NCI-H146 treated with DMSO at 0.1 percent for 48 hours (cell line): Measurements from ENCODE around the gene SLC7A7.
"Not testable (repeated sequence)": the region's sequence is repeated elsewhere in the genome, so short reads cannot be mapped to it uniquely, and the experiment has no call there.

ENCODE experiments used
- DNase-seq: peaks from one replicate; lab custom pipeline; 2025; ENCODE audit not compliant: unreplicated experiment; lab: John Stamatoyannopoulos, UW

The SLC7A7 gene

DNA sequence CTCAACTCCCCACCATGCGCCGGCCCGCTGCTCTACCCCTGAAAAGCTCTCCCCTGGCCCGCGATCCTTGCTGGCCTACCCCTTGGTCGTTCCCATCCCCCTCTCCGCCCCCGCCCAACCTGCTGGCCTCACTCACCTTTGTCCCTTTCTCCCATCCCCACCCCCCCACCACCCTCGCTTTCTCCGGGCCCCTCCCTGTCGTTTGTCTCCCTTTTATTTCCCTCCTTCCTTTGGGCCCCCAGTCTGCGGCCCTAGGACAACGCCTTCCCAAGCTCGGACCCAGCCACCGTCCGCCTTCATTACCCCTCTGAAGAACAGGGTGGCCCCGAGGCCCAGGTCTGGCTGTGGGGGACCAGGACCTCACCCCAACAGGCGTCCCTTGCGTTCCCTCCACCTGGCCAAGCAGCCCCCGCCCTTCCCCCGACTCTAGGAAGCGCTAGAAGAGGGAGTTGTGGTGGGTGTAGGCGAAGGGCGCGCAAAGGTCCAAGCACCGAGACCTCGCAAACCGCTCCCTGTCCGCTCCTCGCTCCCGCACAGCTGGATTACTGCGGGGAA is 6.9 kb upstream of the SLC7A7 start:
- DNase-seq, result no peak

DNA sequence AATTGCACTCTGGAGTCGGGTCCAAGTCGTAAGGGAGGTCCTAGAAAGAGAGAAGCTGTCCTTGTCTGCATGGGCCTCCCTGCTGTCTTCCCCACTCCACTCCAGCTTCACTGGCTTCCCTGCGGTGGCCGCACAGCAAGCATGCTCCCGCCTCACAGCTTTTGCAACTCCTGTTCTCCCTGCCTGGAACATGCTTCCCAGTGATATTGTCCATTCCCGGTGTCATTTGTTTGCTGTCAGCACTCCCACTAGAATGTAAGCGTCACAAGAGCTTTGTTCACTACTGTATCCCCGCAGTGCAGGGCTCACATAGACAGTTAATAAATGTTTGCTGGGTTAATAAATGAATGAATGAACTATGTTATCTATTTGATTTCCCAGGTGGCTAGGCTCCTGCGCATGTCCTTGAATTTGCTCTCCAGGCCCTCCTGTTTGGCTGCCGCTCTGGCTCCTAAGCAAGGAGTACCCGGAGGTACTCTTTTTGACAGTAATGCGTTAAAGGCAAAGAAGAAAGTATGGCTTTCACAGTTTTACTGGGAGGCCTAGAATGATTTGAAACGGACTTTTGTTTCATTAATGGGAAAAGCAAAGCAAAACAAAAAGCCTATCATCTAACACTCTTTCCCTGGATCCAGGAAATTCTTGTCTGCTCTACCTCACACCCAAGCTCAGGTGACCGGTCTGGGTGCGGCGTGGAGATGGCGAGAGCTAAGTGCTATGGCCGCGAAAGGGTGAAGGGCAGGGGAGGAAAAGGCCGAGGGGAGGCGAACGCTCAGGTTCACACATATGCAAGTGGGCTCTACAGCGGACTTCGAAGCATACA is 6.2 kb upstream of the SLC7A7 start:
- peak; percentile 46 for DNase-seq

DNA sequence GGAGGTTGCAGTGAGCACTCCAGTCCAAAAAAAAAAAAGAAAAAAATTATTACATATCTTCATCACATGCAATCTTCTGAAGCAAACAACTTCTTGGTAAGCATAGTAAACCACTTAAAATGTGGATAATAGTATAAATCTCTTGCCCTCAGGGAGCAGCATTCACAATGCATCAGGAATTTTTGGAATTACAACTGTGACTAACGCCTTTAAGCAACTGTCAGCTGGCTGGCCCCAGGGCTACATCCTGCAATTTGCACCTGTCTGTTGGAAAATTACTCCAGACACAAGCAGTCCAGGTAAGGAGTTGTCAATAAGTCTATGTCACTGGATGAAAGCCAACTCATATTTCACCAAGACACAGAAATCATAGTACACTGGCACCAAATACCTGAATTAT is 5.5 kb upstream of the SLC7A7 start:
- DNase-seq, result peak; percentile 24

DNA sequence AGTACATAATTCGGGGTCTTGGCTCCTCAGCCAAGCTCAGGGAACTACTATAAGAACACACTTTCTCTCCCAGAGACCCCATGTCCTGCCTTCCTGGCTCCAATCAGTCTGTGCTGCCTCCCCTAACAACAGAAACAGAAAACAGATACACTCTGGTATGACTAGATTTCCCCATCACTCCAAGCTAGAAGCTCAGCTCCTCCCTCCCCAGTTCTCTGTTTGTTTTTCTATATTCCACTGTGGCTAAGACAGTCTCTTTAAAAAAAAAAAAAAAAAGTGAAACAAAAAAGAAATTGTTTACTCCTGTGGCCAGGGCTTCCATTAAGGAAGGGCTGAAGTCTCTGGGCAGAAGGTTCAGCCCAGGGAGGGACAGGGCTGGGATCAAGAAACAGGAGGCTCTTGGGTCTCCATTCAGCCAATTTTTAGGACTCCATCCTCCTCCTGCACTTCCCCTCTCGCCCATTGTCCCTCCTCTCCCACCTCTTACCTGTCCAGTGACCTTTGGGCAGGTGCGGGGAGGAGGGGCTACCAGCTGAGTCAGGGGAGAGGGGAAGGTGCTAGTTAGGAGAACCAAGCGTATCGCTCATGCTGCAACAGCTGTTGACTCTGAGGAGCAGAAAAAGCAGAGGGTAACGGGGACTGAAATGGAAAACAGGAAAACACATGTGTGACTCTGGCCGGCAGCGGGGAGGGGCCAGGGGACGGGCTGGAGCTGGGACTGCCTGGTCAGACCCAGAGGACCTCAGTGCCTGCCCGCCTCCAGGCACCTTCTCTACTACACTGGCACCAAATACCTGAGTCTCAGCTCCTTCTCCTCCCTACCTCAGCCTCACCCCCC is 4.1 kb upstream of the SLC7A7 start:
- peak; percentile 24 for DNase-seq

DNA sequence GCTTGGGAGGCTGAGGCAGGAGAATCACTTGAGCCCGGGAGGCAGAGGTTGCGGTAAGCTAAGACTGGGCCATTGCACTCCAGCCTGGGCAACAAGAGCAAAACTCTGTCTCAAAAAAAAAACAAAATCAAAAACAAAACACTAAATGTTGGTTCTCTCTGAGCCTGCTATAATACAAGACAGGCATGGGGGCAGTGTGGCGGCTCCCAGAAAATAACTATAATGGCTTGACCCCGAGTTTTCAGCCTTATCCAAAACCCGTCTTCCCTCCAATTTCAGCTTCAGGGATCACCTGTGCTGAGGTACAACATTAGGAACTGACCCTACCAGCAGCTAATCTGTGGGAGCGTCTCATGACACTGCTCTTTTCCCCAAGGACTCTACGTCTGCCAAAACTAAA is 862 bp downstream of the SLC7A7 start:
- DNase-seq, result no peak

DNA sequence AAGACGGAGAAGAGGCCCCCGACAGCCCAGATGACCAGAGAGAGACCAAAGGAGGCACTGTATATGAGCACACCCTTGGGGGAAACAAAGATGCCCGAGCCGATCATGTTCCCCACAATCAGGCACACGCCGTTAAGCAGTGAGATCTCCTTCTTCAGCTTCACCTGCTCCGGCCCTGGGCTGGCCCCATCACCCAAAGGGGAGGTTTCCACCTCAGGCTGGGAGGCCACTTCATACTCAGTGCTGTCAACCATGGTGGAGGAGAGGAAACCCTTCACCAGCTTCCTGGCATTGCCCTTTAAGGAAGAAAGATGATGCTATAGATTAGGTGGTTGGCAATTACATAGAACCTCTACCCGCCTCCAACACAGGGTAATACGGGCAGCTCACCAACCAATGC is 2.1 kb downstream of the SLC7A7 start:
- DNase-seq, result no peak

- no peak for DNase-seq
These were observed 2.5 kb downstream of the SLC7A7 start for GRCh38 chr14:22812744-22813143.

DNA sequence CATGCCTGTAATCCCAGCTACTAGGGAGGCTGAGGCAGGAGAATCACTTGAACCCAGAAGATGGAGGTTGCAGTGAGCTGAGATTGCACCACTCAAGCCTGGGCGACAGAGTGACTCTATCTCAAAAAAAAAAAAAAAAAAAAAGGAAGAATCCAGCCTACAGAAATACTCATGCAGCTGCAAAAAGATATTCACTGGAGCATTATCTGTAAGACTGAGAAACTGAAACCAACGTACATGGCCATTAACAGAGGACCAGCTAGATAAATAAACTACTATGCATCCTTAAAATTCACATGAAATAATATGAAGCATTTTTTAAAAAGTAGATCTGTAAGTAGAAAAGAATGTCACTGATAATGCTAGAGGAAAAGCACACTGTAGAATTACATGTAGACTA is 3.5 kb downstream of the SLC7A7 start:
- no peak for DNase-seq

GRCh38 chr14:22808388-22809209 is 6.6 kb downstream of the SLC7A7 start:
- DNase-seq, result no peak

- no peak for DNase-seq
These were observed 7.7 kb downstream of the SLC7A7 start for GRCh38 chr14:22807432-22808087.

GRCh38 chr14:22805235-22805634 is 10.0 kb downstream of the SLC7A7 start:
- not testable (repeated sequence) for DNase-seq

DNA sequence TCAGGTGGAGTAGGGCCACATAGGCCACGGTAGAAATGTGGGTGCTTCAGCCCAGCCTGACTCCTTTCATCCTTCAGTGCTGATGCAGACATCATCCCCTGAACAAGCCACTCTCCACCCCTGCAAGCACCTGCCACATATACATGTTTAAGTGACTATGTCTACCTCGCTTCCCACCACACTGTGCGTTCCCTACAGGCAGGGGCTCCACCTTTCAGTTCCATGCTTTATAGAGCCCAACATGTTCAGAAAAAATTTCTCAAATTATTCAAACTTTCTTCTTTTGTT is 11.6 kb downstream of the SLC7A7 start:
- DNase-seq, result no peak

DNA sequence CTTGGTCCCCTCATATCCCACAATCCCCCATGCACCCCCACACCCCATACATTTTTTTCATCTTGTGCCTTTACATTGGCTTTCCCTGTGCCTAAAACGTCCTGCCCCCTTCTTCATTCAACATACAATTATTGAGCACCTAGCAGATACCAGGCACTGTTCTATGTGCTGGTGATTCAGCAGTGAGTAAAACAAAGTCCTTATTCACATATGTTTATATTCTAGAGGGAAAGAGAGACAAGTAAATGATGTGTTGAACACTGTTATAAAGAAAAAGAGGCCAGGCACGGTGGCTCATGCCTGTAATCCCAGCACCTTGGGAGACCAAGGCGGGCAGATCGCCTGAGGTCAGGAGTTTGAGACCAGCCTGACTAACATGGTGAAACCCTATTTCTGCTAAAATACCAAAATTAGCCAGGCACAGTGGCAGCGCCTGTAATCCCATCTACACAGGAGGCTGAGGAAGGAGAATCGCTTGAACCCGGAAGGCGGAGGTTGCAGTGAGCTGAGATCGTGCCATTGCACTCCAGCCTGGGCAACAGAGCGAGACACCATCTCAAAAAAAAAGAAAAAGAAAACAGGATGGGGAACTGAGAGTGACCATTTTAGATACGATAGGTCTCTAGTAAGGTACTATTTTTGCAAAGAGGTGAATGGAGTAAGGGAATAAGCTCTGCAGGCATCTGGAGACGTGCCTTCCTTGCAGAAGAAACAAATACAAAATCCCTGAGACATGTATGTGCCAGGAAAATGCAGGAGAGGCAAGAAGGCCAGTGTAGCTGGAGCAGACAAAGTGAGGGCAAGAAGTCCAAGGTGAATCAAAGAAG is 12.2 kb downstream of the SLC7A7 start:
- DNase-seq, result no peak

DNA sequence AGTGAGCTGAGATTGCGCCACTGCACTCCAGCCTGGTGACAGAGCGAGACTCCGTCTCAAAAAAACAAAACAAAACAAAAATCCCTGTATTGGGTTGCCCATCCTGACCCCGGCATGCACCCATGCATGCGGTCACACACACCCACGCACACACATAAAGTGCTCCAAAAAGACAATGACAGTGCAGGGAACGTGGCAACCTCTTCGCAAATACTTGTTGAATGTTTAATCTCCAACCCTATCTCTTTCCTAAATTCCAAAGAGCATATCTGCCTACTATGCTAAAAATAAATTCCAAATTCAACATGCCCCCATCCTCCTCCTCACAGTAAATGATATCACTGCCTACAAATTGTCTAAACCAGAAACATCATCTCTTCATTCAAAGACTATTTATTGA is 13.5 kb downstream of the SLC7A7 start:
- DNase-seq, result no peak

DNA sequence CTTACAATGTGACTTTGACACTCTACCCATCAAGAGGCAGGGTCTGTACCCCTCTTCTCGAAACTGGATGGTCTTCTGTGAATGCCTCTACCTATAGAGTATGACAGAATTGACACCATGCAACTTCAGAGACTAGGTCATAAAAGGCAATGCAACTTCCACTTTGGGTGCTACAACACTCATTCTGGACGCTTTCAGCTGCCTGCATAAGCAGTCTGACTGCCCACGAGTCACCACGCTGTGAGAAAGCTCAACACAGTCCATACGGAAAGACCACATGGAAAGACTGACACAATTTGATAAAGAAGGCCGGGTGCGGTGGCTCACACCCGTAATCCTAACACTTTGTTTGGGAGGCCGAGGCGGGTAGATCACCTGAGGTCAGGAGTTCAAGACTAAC is 14.9 kb downstream of the SLC7A7 start:
- DNase-seq, result no peak

DNA sequence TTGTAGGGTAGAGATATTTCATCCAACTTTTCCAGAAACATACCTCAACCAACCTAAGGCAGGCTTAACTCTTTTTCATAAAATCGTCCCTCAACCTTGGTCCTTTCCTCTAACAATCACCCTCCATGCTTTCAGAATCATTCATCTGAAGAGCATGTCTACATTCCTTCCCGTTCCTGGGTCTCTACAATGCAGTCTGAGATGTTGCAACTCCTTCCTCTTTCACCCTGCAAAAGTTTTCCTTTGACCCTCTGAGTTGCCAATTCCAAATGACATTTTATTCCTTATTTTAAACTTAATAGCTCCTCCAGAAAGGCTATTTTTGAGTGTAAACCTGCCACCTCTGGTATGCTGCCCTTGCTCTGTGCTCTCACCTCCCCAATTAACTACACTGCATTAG is 16.7 kb downstream of the SLC7A7 start:
- DNase-seq, result no peak

GRCh38 chr14:22797017-22797917 is 18.0 kb downstream of the SLC7A7 start:
- no peak for DNase-seq

- no peak for DNase-seq
These were observed 19.0 kb downstream of the SLC7A7 start for GRCh38 chr14:22796087-22796707.

DNA sequence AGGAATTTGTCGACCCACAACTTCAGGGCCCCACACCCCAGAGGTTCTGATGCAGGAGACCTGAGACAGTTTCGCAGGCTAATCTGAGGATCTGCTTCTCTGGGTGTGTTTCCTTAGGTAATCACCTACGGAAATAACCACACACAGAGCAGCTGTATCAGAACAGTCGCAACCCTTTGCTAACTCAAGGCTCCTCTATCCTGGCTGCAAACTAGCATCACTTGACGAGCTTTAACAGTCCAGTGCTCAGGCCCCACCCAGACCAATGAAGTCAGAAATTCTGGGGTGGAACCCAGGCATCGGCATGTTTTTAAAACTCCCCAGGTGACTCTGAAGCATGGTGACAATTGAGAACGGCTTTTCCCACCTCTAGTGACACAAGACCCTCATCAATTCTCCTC is 20.7 kb downstream of the SLC7A7 start:
- no peak for DNase-seq
